ENCODE measurements around the gene PRKCE. TPM values are rescaled to one million over a fixed set of nuclear protein-coding genes. Genes with fewer than 3 reads are reported as not detected.

PRKCE gene
- total RNA-seq, 1 experiment from 2014 or later: 12.1 TPM

GRCh38 chr2:46231721-46232120 is 580.2 kb downstream of the PRKCE start:
- DNase-seq (ENCODE audit: unreplicated experiment): no peak
- ChIA-PET CTCF (interaction anchor here (0.5 to 1.0 kb wide), 5 partner anchors 19 to 1754 kb away, joined by 3 to 5 read pairs (median 3); no protein-coding TSS in a partner anchor), POLR2A (interaction anchor here (1.3 kb wide), 1 partner anchor 12 kb away, joined by 6 read pairs; no protein-coding TSS in a partner anchor)
- H3K4me3 Mint-ChIP-seq (ENCODE audit: unreplicated experiment): no peak overlapping the region
- H3K36me3 Mint-ChIP-seq (ENCODE audit: insufficient read depth, unreplicated experiment): no peaks in the 10 kb centered on the region
- no peaks in the 10 kb centered on the region for H3K27me3 Mint-ChIP-seq (ENCODE audit: insufficient read depth, unreplicated experiment)
- intact Hi-C loops (cut with micrococcal nuclease): no loop called here
- no peak overlapping the region for H3K27ac Mint-ChIP-seq (ENCODE audit: low read depth, unreplicated experiment)
- no peaks in the 10 kb centered on the region for H3K4me1 Mint-ChIP-seq (ENCODE audit: insufficient read depth, unreplicated experiment)
- no peak for TF ChIP-seq CTCF (IDR thresholded peaks at IDR 0.05; ENCODE audit: unreplicated experiment)
- no TSS peak for BruUV-seq (replicated peaks)
- no peaks in the 10 kb centered on the region for H3K9me3 Mint-ChIP-seq (ENCODE audit: unreplicated experiment)

GRCh38 chr2:46232860-46233259 is 581.4 kb downstream of the PRKCE start:
- H3K4me1 Mint-ChIP-seq (ENCODE audit: insufficient read depth, unreplicated experiment): no peaks in the 10 kb centered on the region
- intact Hi-C loops (cut with micrococcal nuclease): no loop called here

GRCh38 chr2:46236006-46236875 is 584.8 kb downstream of the PRKCE start:
- Mint-ChIP-seq H3K36me3 (ENCODE audit: insufficient read depth, unreplicated experiment) (no peaks in the 10 kb centered on the region), H3K27me3 (ENCODE audit: insufficient read depth, unreplicated experiment) (no peaks in the 10 kb centered on the region)

More at GRCh38 chr2:46232860-46233259, 581.4 kb downstream of the PRKCE start:
- Mint-ChIP-seq H3K36me3 (ENCODE audit: insufficient read depth, unreplicated experiment) (no peaks in the 10 kb centered on the region), H3K4me3 (ENCODE audit: unreplicated experiment) (no peak overlapping the region), H3K27ac (ENCODE audit: low read depth, unreplicated experiment) (no peak overlapping the region), H3K27me3 (ENCODE audit: insufficient read depth, unreplicated experiment) (no peaks in the 10 kb centered on the region), H3K9me3 (ENCODE audit: unreplicated experiment) (no peaks in the 10 kb centered on the region)
- CTCF ChIA-PET: no interaction called here
- DNase-seq (ENCODE audit: unreplicated experiment): no peak
- POLR2A ChIA-PET: no interaction called here
- no peak for TF ChIP-seq CTCF (IDR thresholded peaks at IDR 0.05; ENCODE audit: unreplicated experiment)
- no TSS peak for BruUV-seq (replicated peaks)

More at GRCh38 chr2:46236006-46236875, 584.8 kb downstream of the PRKCE start:
- CTCF ChIA-PET: interaction anchor here (0.6 to 1.6 kb wide), 4 partner anchors 10 to 181 kb away, joined by 3 read pairs; no protein-coding TSS in a partner anchor
- no peak overlapping the region for H3K27ac Mint-ChIP-seq (ENCODE audit: low read depth, unreplicated experiment)
- POLR2A ChIA-PET: no interaction called here
- BruUV-seq (replicated peaks): no TSS peak
- H3K9me3 Mint-ChIP-seq (ENCODE audit: unreplicated experiment): no peaks in the 10 kb centered on the region
- peaks cover 3% of the 10 kb centered on the region for H3K4me1 Mint-ChIP-seq (ENCODE audit: insufficient read depth, unreplicated experiment)
- H3K4me3 Mint-ChIP-seq (ENCODE audit: unreplicated experiment): no peak overlapping the region
- intact Hi-C loops (cut with micrococcal nuclease): no loop called here
- DNase-seq (ENCODE audit: unreplicated experiment): no peak
- TF ChIP-seq CTCF (IDR thresholded peaks at IDR 0.05; ENCODE audit: unreplicated experiment): no peak

Measured in MCF 10A (cell line).